GM18873 (cell line): ENCODE data around the gene TPX2.

Source experiments
- ATAC-seq: cut with Tn5 transposase; IDR thresholded peaks from one replicate; pipeline ENCODE4 v1.9.1; 2021; ENCODE audit warnings: mild to moderate bottlenecking, moderate library complexity, moderate number of reproducible peaks; ENCODE audit not compliant: unreplicated experiment, low FRiP score

Gene TPX2

DNA sequence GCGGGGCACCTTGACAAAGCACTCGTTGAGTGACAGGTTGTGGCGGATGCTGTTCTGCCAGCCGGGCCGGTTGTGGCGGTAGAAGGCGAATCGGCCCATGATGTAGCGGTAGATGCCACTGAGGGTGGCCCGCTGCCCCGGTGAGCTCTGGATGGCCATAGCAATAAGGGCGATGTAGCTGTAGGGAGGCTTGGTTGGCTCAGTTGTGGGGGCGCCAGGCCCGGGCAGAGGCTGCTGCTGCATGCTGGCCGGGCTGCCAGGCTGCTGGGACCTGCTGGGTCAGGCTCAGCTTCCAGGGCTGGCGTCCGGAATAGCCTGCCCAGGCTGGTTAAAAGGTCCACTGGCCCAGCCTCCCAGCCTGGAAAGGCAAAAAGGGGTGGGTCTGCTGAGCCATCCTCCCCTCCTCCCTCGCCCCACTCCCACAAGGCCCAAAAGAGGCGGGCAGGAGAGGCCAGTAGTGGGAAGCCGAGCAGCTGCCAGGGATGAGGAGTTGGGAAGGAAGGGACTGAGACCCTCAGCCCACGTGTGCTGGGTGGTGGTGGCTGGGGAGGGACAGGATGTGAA lies 106.3 kb downstream of the TPX2 start, which contains the start of gene FOXS1:
Gene FOXS1, minus strand, starts transcription at position 305 of the 564 bp plus-strand sequence. Its CDS starts 62 bp downstream, at position 243.
- ATAC-seq, result no peak

DNA sequence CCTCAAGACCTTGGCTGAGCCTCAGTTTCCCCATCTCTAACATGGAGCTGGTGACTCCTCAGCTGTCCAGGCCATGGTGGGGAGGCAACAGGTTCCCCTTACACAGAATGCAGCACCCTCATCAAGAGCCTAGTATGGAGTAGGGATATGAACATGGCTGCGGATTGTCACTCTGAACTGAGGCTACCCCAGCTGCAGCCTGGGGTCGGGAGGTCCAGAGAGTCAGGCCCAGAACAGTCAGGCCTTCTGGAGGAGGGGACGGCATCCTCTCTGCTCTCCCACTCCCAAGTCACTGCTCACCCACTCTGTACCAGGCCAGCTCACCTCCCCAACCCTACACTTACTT lies 107.7 kb downstream of the TPX2 start:
- no peak for ATAC-seq

GRCh38 chr20:31848088-31848999 lies 109.3 kb downstream of the TPX2 start:
- no peak for ATAC-seq

- no peak for ATAC-seq
Observed at GRCh38 chr20:31849306-31849930, 110.3 kb downstream of the TPX2 start.
